GM19351 (cell line): ENCODE data around the gene MLF2.

ENCODE experiments used
- ATAC-seq: cut with Tn5 transposase; IDR thresholded peaks from one replicate; pipeline ENCODE4 v1.9.1; 2021; ENCODE audit warnings: mild to moderate bottlenecking, moderate library complexity; ENCODE audit not compliant: unreplicated experiment

MLF2 gene

GRCh38 chr12:6698352-6699046 lies 54.4 kb downstream of the MLF2 start:
- no peak for ATAC-seq
